ENCODE data around the gene CENPH.

DNA sequence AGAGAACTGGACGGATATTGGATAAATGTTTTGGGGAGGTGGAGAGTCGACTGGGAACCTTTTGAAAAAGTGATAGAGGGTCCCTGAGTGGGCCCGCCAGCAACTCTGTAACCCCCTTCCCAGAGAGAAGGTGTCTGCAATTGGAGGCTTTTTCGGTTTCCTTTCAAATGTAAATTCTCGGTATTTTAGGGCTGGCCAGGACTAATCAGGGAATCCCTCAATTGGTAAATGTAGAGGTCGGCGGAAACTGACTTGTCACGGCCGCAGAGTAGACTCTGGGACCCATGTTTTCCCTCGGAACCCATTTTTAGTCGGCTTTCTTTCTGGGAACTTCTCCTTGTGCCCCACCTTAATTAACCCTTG, 21.9 kb upstream of the CENPH start:
- TF ChIP-seq, protein P1, sequence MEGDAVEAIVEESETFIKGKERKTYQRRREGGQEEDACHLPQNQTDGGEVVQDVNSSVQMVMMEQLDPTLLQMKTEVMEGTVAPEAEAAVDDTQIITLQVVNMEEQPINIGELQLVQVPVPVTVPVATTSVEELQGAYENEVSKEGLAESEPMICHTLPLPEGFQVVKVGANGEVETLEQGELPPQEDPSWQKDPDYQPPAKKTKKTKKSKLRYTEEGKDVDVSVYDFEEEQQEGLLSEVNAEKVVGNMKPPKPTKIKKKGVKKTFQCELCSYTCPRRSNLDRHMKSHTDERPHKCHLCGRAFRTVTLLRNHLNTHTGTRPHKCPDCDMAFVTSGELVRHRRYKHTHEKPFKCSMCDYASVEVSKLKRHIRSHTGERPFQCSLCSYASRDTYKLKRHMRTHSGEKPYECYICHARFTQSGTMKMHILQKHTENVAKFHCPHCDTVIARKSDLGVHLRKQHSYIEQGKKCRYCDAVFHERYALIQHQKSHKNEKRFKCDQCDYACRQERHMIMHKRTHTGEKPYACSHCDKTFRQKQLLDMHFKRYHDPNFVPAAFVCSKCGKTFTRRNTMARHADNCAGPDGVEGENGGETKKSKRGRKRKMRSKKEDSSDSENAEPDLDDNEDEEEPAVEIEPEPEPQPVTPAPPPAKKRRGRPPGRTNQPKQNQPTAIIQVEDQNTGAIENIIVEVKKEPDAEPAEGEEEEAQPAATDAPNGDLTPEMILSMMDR (IDR thresholded peaks at IDR 0.05; ENCODE audit: poor library complexity) = no peak
- TF ChIP-seq EZH2 (IDR thresholded peaks at IDR 0.05; ENCODE audit: borderline replicate concordance) (no peak), EZH2phosphoT487 (IDR thresholded peaks at IDR 0.05; ENCODE audit: low read depth, severe bottlenecking, unreplicated experiment) (no peak)

All from hepatocyte (in vitro differentiated cells).